Hair follicular keratinocyte (primary cell): ENCODE data around the gene ZDHHC13. TPM values are rescaled to one million over a fixed set of nuclear protein-coding genes. Genes with fewer than 3 reads are reported as not detected.

Experiments
- total RNA-seq: library from RNA; depleted of rRNA; stranded (reverse); fragments of >200 nt; gene quantifications from 2 replicates; pipeline ENCODE4 v1.2.3, GENCODE V29; 2015

ZDHHC13 gene, protein sequence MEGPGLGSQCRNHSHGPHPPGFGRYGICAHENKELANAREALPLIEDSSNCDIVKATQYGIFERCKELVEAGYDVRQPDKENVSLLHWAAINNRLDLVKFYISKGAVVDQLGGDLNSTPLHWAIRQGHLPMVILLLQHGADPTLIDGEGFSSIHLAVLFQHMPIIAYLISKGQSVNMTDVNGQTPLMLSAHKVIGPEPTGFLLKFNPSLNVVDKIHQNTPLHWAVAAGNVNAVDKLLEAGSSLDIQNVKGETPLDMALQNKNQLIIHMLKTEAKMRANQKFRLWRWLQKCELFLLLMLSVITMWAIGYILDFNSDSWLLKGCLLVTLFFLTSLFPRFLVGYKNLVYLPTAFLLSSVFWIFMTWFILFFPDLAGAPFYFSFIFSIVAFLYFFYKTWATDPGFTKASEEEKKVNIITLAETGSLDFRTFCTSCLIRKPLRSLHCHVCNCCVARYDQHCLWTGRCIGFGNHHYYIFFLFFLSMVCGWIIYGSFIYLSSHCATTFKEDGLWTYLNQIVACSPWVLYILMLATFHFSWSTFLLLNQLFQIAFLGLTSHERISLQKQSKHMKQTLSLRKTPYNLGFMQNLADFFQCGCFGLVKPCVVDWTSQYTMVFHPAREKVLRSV
- total RNA-seq = 18.6 and 19.7 TPM in 2 replicates

DNA sequence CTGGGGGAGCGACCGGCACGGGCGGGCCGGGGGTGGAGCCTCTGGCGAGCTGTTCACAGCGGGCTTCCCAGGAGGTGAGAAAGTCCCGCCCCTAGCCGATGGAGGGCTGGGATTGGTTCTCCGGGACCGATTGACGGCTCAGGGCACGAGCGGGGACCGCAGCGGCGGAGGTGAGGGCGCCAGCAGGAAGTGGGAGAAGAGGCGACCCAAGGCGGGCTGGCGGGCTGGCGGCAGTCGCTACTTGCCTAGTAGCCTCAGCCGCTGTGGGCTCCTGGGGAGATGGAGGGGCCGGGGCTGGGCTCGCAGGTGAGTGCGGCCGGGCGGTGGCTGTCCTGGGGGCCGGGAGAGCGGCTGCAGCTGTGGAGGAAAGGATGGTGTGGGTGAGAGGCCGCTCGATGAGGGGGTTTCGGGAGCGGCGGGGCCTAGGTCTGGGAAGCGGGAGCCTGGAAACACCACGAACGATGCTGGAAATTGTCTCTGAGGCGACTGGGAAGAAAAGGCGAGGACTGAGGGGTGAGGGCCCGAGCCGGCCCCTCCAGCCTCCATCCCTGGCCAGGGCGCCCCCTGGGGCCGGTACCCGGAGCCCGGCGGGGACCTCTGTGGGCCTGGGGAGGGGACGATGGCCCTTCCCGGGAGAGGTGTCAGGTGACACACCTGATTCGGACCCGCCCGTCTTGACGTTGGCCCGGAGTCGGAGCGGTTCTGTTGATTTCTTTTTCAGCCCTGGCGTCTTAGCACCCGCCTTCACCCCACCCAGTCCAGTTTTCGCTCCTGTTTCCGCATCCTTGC lies at the start of gene ZDHHC13:
Gene ZDHHC13, plus strand, starts transcription at position 198 of the 789 bp plus-strand sequence. Its CDS starts 82 bp downstream, at position 280.

DNA sequence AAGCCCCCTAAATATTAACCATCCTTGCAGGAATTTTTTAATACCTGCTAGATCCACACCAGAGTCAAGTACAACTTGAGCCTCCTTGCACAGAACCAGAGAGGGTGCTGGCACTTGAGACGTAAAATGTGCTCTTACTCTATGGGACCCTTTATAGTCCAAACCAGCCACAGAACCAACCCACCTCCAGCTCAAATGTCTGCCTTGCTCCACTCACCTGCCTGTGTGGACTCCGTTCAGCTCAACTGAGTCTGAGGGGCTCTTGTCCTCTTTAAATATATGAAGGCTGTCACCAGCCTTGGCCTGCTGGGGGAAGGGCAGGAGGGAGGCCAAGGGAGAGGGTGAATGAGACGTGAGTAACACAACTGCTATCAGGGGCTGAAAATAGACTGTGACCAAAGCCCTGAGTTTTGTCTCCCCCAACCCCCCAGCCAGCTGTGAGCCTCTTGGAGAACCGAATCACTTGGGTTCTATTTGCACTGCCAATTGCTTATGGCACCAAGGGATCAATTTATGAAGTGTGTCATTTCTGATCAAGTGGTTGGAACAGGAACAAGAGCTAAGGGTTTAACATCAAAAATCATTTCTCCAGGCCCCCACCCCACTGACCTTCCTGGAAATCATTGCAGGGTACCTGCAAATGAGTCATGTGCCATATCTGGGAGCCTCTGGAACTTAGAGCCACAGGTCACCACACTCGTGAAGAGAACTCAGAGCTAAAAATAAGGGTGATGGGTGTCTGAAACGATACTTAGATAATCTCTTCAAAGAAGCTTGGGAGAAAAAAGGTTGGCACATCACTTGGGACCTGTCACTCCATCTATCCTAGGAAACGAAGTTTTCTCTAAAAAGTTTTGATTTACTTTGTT lies 85.0 kb downstream of the ZDHHC13 start, which contains the start of gene CSRP3:
Gene CSRP3, minus strand, starts transcription at position 247 of the 869 bp plus-strand sequence. CDS start 9,535 bp downstream, outside the sequence.

Other genes starting within 250 kb of the ZDHHC13 start
- not detected in 2 replicates for gene MRGPRX1, start 177.8 kb upstream of the ZDHHC13 start, total RNA-seq
- not detected in 2 replicates for gene MRGPRX2, start 56.5 kb upstream of the ZDHHC13 start, total RNA-seq
- not detected in 2 replicates for gene CSRP3, start 84.8 kb downstream of the ZDHHC13 start, total RNA-seq
- gene E2F8, start 123.8 kb downstream of the ZDHHC13 start, total RNA-seq = 1.0 and 3.3 TPM in 2 replicates